CD4-positive, alpha-beta T cell (primary cell): Measurements from ENCODE around the gene A1BG. TPM values are rescaled to one million over a fixed set of nuclear protein-coding genes. Genes with fewer than 3 reads are reported as not detected.
A peak's percentile ranks its signal among the peaks of the same experiment; 100 is the strongest.

Experiments used
- ATAC-seq: fragments of 200-7000 bp; cut with Tn5 transposase; one replicate; pipeline ENCODE4 v1.10.0; 2022; ENCODE audit warnings: mild to moderate bottlenecking; ENCODE audit not compliant: poor library complexity
- CTCF ChIA-PET: fragments of 350-600 bp; sonication (Branson Sonifier 250); formaldehyde crosslinking; loops from one replicate; lab custom pipeline; 2021; ENCODE audit warnings: antibody characterized with exemption, inconsistent platforms; lab: Charles Lee
- POLR2A ChIA-PET: fragments of 350-600 bp; sonication (Branson Sonifier 250); formaldehyde crosslinking; loops from one replicate; lab custom pipeline; 2021; ENCODE audit warnings: antibody characterized with exemption, inconsistent platforms; lab: Charles Lee
- DNase-seq, 14 experiments: peaks; one replicate each; pipeline ENCODE4 v3.0.0-alpha.2; 2013 to 2020; ENCODE audit warnings: mixed read lengths in 2 of 14
- H3K27ac ChIP-seq, 2 donors: one replicate each; pipeline versions ENCODE4 v1.5.1 to v1.7.0; 2013; ENCODE audit warnings: low read length in 2 of 2, low read depth in 1 of 2, mild to moderate bottlenecking in 1 of 2
- H3K27me3 ChIP-seq, 2 experiments: 1 replicate in 1 of 2; 2 replicates in 1 of 2; pipeline versions ENCODE4 v1.6.1 to v1.7.0; 2013; ENCODE audit warnings: low read length in 2 of 2, control low read depth in 1 of 2, mild to moderate bottlenecking in 1 of 2, moderate library complexity in 1 of 2; ENCODE audit not compliant: insufficient read depth in 2 of 2, control insufficient read depth in 1 of 2
- H3K36me3 ChIP-seq: one replicate; pipeline ENCODE4 v1.6.1; 2013; ENCODE audit warnings: low read length, control low read depth; ENCODE audit not compliant: insufficient read depth
- H3K4me1 ChIP-seq: one replicate; pipeline ENCODE4 v1.6.1; 2013; ENCODE audit warnings: low read length, control low read depth; ENCODE audit not compliant: insufficient read depth
- H3K4me3 ChIP-seq: one replicate; pipeline ENCODE4 v1.5.1; 2013; ENCODE audit warnings: mild to moderate bottlenecking, low read length, moderate library complexity
- H3K9me3 ChIP-seq, 2 experiments: 1 replicate in 1 of 2; 2 replicates in 1 of 2; pipeline versions ENCODE4 v1.6.1 to v1.7.0; 2013; ENCODE audit warnings: low read length in 2 of 2, mild to moderate bottlenecking in 2 of 2, control low read depth in 1 of 2, moderate library complexity in 1 of 2; ENCODE audit not compliant: control insufficient read depth in 1 of 2, insufficient read depth in 1 of 2
- H3K27ac Mint-ChIP-seq: one replicate; pipeline ENCODE4 v1.8.0; 2020; ENCODE audit warnings: mixed read lengths
- H3K27me3 Mint-ChIP-seq: one replicate; pipeline ENCODE4 v1.8.0; 2021; ENCODE audit warnings: mixed read lengths
- H3K36me3 Mint-ChIP-seq: one replicate; pipeline ENCODE4 v1.8.0; 2021; ENCODE audit warnings: low read depth, mixed read lengths
- H3K4me1 Mint-ChIP-seq: one replicate; pipeline ENCODE4 v1.8.0; 2021; ENCODE audit warnings: low read depth, mixed read lengths
- H3K4me3 Mint-ChIP-seq: one replicate; pipeline ENCODE4 v1.8.0; 2020; ENCODE audit warnings: mild to moderate bottlenecking, mixed read lengths
- H3K9me3 Mint-ChIP-seq: one replicate; pipeline ENCODE4 v1.8.0; 2020; ENCODE audit warnings: mixed read lengths
- CTCF ChIP-seq: fragments of 200-600 bp; IDR thresholded peaks from one replicate; pipeline ENCODE4 v1.8.0; 2022; ENCODE audit warnings: antibody characterized with exemption, mild to moderate bottlenecking
- intact Hi-C, 2 experiments: fragments of 100-400 bp; cut with DNase I in 1 of 2; cut with micrococcal nuclease in 1 of 2; formaldehyde crosslinking; loops; one replicate each; pipeline versions ENCODE4 v1.15.1 to v1.9.0; 2023 to 2025; cut with DNase I, micrococcal nuclease
- total RNA-seq, 174 experiments: library from RNA in 2 of 174; stranded (reverse) in 2 of 174; gene quantifications; one replicate each; pipeline ENCODE4 v1.2.3 and lab custom pipeline; 2021 to 2026

A1BG gene
- total RNA-seq, 2 experiments from 2014 or later: 7.6 to 8.4 TPM

GRCh38 chr19:58354478-58355030, 1.3 kb upstream of the A1BG start:
- Histone ChIP-seq H3K27ac (no peak overlapping the region), H3K27me3 (peaks cover 0 to 2% of the 10 kb centered on the region in 2 experiments), H3K36me3 (no peaks in the 10 kb centered on the region), H3K9me3 (peaks cover 0 to 32% of the 10 kb centered on the region in 2 experiments), H3K4me1 (peaks cover 35% of the 10 kb centered on the region), H3K4me3 (no peak overlapping the region)
- Mint-ChIP-seq H3K4me1 (peaks cover 8% of the 10 kb centered on the region), H3K27ac (no peak overlapping the region), H3K4me3 (peak overlapping the region; percentile 45), H3K9me3 (no peaks in the 10 kb centered on the region), H3K27me3 (peaks cover 2% of the 10 kb centered on the region), H3K36me3 (peaks cover 2% of the 10 kb centered on the region)
- CTCF ChIA-PET: no interaction called here
- no peak for TF ChIP-seq CTCF
- POLR2A ChIA-PET: interaction anchor here (1.1 kb wide), 1 partner anchor 8 kb away, joined by 4 read pairs; the partner anchor contains the start of gene ZNF497
- DNase-seq: no peak
- no peak for ATAC-seq
- intact Hi-C loops: no loop called here

GRCh38 chr19:58353717-58354477, 605 bp upstream of the A1BG start:
- Histone ChIP-seq H3K4me3 (no peak overlapping the region), H3K27ac (no peak overlapping the region), H3K36me3 (no peaks in the 10 kb centered on the region), H3K9me3 (peaks cover 0 to 32% of the 10 kb centered on the region in 2 experiments), H3K4me1 (peaks cover 35% of the 10 kb centered on the region), H3K27me3 (peaks cover 0 to 2% of the 10 kb centered on the region in 2 experiments)
- TF ChIP-seq CTCF: no peak
- H3K9me3 Mint-ChIP-seq: no peaks in the 10 kb centered on the region
- no peak overlapping the region for H3K27ac Mint-ChIP-seq
- ATAC-seq (no peak), DNase-seq (no peak)
- peaks cover 4% of the 10 kb centered on the region for H3K36me3 Mint-ChIP-seq
- peak overlapping the region; percentile 45 for H3K4me3 Mint-ChIP-seq
- peaks cover 6% of the 10 kb centered on the region for H3K27me3 Mint-ChIP-seq
- CTCF ChIA-PET: no interaction called here
- H3K4me1 Mint-ChIP-seq: peaks cover 8% of the 10 kb centered on the region
- POLR2A ChIA-PET: interaction anchor here (1.1 kb wide), 1 partner anchor 9 kb away, joined by 4 read pairs; the partner anchor contains the start of gene ZNF497
- intact Hi-C loops: no loop called here

GRCh38 chr19:58351990-58352755, 1.1 kb downstream of the A1BG start:
- Histone ChIP-seq H3K9me3 (peaks cover 0 to 32% of the 10 kb centered on the region in 2 experiments), H3K4me1 (peaks cover 35% of the 10 kb centered on the region), H3K36me3 (no peaks in the 10 kb centered on the region), H3K27ac (no peak overlapping the region), H3K4me3 (no peak overlapping the region), H3K27me3 (peaks cover 0 to 2% of the 10 kb centered on the region in 2 experiments)
- no peak overlapping the region for H3K27ac Mint-ChIP-seq
- H3K4me1 Mint-ChIP-seq: peaks cover 20% of the 10 kb centered on the region
- peaks cover 4% of the 10 kb centered on the region for H3K36me3 Mint-ChIP-seq
- H3K4me3 Mint-ChIP-seq: no peak overlapping the region
- no peak for TF ChIP-seq CTCF
- CTCF ChIA-PET: no interaction called here
- POLR2A ChIA-PET: interaction anchor here (0.9 kb wide), 1 partner anchor 11 kb away, joined by 3 read pairs; the partner anchor contains the start of gene ZNF497
- DNase-seq (no peak), ATAC-seq (no peak)
- intact Hi-C loops: no loop called here
- H3K27me3 Mint-ChIP-seq: peaks cover 6% of the 10 kb centered on the region
- H3K9me3 Mint-ChIP-seq: no peaks in the 10 kb centered on the region
